Omental fat pad (tissue), 4 donors: ENCODE measurements around the gene MEGF10. TPM values are rescaled to one million over a fixed set of nuclear protein-coding genes. Genes with fewer than 3 reads are reported as not detected.

Experiments
- ATAC-seq: fragments of 150-250 bp; one replicate; pipeline ENCODE4 v1.9.1; 2016; ENCODE audit warnings: mild to moderate bottlenecking, moderate library complexity; ENCODE audit not compliant: low FRiP score
- DNase-seq: peaks from one replicate; pipeline ENCODE4 v3.0.0-alpha.2; 2019; ENCODE audit warnings: low spot score
- CTCF ChIP-seq, 3 donors: fragments of 450-650 bp; IDR thresholded peaks; one replicate each; pipeline ENCODE4 v1.5.1; 2016 to 2017; ENCODE audit warnings: antibody characterized with exemption in 3 of 3, mild to moderate bottlenecking in 3 of 3, moderate library complexity in 2 of 3
- total RNA-seq, 4 donors: library from RNA; depleted of rRNA; stranded (reverse); fragments of >200 nt; gene quantifications; one replicate each; pipeline ENCODE4 v1.1.0, GENCODE V29; 2016

MEGF10 gene
- total RNA-seq, 4 donors from 2014 or later = 0.13 to 0.74 (median 0.42) TPM

- no peak for TF ChIP-seq CTCF (IDR thresholded peaks at IDR 0.05)
- ATAC-seq (no peak), DNase-seq (no peak)
Observed at GRCh38 chr5:127375544-127376091, 85.0 kb downstream of the MEGF10 start.

GRCh38 chr5:127377651-127378050 is 87.1 kb downstream of the MEGF10 start:
- DNase-seq (no peak), ATAC-seq (no peak)
- no peak for TF ChIP-seq CTCF (IDR thresholded peaks at IDR 0.05)

- no peak for TF ChIP-seq CTCF (IDR thresholded peaks at IDR 0.05)
- DNase-seq (no peak), ATAC-seq (no peak)
Observed at GRCh38 chr5:127385936-127386335, 95.3 kb downstream of the MEGF10 start.

- DNase-seq (no peak), ATAC-seq (no peak)
- TF ChIP-seq CTCF (IDR thresholded peaks at IDR 0.05) = no peak
Observed at GRCh38 chr5:127386557-127386956, 96.0 kb downstream of the MEGF10 start.

- DNase-seq (no peak), ATAC-seq (no peak)
- TF ChIP-seq CTCF (IDR thresholded peaks at IDR 0.05) = no peak
Observed at GRCh38 chr5:127389601-127390000, 99.0 kb downstream of the MEGF10 start.

- no peak for ATAC-seq
- no peak for TF ChIP-seq CTCF (IDR thresholded peaks at IDR 0.05)
- no peak for DNase-seq
Observed at GRCh38 chr5:127392762-127393161, 102.2 kb downstream of the MEGF10 start.

GRCh38 chr5:127396490-127397155 is 106.0 kb downstream of the MEGF10 start:
- no peak for DNase-seq
- no peak for TF ChIP-seq CTCF (IDR thresholded peaks at IDR 0.05)
- no peak for ATAC-seq
